Hepatic stellate cell (primary cell): ENCODE results near the gene PLCH1.

Experiments
- DNase-seq: peaks from one replicate; pipeline ENCODE4 v3.0.0; 2011; ENCODE audit warnings: low spot score

The PLCH1 gene

GRCh38 chr3:155550391-155550790, 194.5 kb downstream of the PLCH1 start:
- DNase-seq: no peak

DNA sequence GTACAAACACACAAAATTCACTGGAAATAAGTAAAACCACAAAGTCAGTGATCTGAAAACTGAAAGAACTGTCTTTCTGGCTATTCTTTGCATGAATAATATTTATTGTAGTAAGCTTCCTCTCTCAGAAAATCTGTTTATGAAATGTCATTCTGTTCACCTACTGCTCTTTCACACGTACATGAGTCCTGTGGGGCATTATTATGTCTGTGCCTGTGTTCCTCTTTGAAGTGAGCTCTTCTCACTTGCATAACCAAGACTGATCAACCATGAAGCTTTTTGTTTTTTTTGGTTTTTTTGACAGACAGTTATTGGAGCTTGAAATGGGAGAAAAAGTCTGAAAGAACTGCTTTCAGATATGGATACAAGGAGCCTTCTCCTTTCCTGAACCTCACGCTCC, 195.8 kb downstream of the PLCH1 start:
- DNase-seq: no peak

DNA sequence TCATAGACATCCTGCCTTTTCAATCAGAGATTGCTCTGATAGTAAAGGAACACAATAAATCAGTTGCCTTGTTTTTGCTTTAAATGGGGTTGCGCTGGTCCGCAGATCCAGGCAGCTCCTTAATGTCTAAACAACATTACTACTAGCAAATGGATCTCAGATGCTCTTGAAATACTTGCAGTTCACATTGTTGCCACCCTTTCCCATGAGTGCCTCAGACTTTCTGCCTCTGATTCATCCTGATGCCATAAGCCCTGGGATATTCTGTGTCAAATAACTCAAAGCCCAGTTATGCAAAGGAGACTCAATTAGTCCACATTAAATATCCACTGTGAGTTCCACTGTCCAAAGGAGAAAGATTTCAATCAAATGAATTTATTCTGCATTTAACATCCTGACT, 196.7 kb downstream of the PLCH1 start:
- DNase-seq: no peak

DNA sequence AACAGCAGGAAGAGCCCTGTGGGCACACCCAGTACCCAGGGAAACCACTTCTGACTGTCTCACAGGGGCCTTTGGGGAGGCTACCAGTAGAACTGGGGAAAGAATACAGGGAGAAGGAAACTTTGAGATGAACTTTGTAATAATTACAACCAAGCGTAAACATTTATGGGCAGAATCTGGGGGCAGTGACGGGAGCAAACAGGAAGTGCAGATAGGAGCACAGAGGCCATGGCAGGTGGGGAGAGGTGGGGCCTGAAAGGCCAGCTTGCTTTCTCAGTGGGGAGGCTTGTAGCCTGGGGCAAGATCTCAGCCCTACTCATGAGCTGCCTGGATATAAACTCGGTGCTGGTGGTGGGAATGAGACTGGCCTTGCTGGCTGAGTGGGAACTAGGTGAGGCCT, 209.8 kb downstream of the PLCH1 start:
- DNase-seq: no peak

DNA sequence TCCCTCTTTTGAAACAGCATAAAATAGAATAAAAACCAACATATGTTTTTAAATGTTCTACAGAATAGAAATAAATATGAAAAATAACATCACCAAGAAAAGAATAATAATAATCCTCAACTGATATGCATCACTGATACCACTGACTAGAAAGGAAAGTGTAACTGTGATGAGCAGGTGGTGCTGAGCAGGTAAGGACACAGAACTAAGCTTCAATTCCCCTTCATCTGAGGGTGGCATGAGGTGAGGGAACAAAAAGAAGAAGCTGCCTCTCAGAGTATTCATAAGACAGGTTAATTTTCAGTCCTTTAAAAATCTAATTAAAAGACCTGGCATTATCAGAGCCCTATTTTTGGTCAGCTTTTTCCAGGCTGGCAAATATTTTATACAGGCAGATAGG, 216.3 kb downstream of the PLCH1 start:
- no peak for DNase-seq

- DNase-seq: no peak
Observed at GRCh38 chr3:155525324-155525833, 219.5 kb downstream of the PLCH1 start.

GRCh38 chr3:155520463-155520862, 224.4 kb downstream of the PLCH1 start:
- no peak for DNase-seq

DNA sequence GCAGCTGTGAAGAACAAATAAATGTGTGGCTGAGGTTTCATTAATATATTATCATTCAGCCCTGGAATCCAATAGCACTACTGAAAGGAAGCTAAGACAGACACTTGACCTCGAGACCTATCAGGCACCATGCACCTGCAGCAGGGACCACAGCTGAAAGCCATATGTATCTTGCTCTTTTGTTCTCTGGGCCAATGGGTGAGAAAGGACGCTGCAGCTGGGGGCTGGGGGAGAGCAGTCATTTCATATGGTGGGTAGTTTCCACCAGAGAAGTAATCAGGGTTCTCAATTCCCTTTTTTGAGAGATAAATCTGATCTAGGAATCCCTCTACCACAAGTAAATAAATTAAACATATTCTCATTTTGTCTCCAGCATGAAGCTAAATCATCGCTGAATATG, 225.8 kb downstream of the PLCH1 start:
- DNase-seq: no peak

GRCh38 chr3:155517903-155518302, 227.0 kb downstream of the PLCH1 start:
- DNase-seq: no peak

GRCh38 chr3:155516439-155516838, 228.4 kb downstream of the PLCH1 start:
- DNase-seq: no peak

DNA sequence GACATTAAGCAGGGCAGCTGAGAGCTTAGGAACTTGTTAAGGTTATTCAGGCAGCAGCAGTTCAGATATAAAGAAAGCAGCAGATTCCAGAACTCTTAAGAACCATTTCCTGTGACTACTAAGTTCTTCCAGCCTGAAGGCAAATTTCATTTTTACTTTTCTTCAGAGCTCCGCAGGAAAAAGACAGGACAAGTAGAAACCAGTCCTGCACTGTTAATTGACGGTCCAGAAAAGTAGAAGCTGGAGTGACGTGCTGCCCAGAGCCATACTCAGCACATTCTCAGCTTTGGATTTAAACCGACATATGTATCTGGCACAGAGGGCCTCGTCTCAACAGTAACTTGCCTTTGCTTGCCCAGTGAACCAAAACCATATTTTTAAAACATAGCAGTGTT, 232.0 kb downstream of the PLCH1 start:
- DNase-seq: no peak

DNA sequence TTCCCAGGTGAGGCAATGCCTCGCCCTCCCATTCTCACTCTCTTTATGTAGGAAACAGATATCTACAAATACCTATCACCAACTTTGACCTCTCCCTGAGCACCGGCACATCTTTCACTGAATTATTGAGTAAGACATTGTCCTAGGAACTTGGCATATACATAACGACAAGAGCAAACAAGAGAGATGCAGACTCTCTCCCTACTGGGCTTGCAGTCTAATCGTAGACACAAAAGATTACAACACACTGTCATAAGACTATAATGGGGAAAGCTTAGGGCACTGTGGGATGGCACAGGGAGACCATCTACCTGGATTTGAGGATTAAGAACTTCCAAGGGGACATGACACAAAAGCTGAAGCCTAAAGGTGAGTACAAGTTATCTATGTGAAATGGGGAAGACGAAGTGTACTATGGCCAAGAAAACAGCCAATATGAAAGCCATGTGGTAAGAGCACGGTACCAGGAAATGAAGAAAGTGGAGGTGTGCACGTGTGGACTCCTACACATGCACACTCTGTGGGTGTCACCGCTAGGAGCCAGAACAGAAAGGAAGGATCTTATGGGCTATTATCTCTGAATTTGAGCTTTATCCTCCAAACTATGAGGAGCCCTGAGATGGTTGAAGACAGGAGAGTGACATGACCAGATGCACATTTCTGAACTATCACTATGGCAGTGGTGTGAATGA, 232.6 kb downstream of the PLCH1 start:
- DNase-seq: no peak

DNA sequence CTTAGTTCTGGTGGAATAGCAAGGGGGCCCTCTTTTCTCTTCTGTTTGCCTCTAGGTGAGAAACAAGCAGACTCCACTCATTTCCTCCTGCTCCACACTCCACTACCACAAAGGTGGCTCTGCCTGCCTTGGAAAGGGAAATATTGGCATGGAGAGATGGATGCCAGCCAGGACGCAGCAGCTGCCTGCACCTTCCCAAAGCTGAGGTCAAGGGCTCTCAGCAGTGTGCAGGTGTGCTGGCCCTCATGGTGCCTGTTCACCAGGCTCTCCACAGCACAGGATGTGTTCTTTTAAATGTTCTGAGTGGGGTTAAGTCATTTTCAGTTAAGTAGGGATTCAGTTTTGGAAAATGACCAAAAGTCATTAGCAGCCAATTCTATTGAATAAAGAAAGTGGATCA, 240.2 kb downstream of the PLCH1 start:
- no peak for DNase-seq

DNA sequence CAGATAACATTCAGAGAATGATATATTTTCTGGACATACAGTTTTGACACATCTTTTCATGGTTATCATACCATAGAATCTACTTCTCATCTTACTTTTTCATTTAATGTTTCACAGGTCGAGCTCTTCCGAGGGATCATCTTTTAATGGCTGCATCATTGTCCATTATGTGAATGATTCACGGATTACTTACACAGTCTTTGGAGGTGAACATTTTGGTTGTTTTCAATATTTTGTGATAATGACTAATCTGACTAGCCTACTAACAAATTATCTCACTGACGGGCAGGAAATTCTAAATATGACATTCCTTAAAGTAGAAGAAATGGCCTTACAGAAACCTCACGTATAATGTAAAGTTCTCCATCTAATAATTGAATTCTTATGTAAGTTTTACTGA, 242.2 kb downstream of the PLCH1 start:
- DNase-seq: no peak

GRCh38 chr3:155500194-155500818, 244.6 kb downstream of the PLCH1 start:
- no peak for DNase-seq

DNA sequence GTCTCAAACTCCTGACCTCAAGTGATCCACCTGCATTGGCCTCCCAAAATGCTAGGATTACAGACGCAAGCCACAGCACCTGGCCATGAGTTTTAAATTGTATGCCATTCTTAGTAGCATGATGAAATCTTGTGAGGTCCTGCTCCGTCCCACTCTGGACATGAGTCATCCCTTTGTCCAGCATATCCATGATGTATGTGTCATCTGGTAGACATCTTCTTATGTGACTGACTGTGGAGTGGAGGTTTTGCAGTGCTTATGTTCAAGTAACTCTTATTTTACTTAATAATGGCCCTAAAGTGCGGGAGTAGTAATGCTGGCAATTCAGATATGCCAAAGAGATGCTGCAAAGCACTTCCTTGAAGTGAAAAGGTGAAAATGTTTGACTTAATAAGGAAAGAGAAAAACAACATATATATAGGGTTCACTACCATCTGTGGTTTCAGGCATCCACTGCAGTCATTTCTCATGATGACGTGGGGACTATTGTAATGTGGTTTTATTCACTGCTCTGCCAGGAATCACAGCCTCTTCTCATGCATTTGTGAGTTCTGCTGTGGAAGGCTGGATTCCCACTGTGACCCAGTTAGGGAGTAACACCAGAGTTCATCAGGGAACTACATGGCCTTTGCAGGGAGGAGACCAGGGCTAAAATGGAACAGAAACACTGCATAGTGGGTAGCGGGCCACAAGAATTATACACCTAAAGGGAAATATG, 246.8 kb downstream of the PLCH1 start:
- peak; percentile 11 for DNase-seq

GRCh38 chr3:155496206-155496605, 248.7 kb downstream of the PLCH1 start:
- no peak for DNase-seq

DNA sequence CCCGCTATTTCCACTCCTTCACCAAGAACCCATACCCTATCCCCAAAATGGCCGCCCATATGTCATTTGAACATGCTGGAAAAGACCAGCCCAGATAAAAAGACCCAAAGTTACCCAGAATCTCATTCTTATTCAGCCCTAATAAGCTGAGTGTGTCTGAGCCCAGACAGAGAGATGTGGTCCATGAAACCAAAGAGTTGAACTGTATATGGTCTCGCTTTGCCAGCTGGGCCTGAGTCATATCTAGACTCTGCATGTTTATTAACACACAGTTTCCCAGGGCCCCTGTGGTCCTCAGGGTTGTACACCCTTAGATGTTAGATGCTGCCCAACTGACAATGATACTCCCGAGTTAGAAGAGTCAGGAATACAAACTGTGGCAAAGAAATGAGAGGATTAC, 249.5 kb downstream of the PLCH1 start:
- no peak for DNase-seq

GRCh38 chr3:155494332-155494731, 250.5 kb downstream of the PLCH1 start:
- DNase-seq: no peak

GRCh38 chr3:155492841-155493240, 252.0 kb downstream of the PLCH1 start:
- no peak for DNase-seq

- DNase-seq: no peak
Observed at GRCh38 chr3:155491696-155492095, 253.2 kb downstream of the PLCH1 start.

GRCh38 chr3:155488671-155489070, 256.2 kb downstream of the PLCH1 start:
- no peak for DNase-seq

- no peak for DNase-seq
Observed at GRCh38 chr3:155485897-155486296, 259.0 kb downstream of the PLCH1 start.
